GM18873 (cell line): ENCODE measurements around the gene RAD51B.

Source experiments
- ATAC-seq: cut with Tn5 transposase; IDR thresholded peaks from one replicate; pipeline ENCODE4 v1.9.1; 2021; ENCODE audit warnings: mild to moderate bottlenecking, moderate library complexity, moderate number of reproducible peaks; ENCODE audit not compliant: unreplicated experiment, low FRiP score

RAD51B gene

GRCh38 chr14:68050177-68050576, 230.6 kb downstream of the RAD51B start:
- ATAC-seq, result no peak

- no peak for ATAC-seq
Observed at GRCh38 chr14:68051146-68051545, 231.6 kb downstream of the RAD51B start.

- no peak for ATAC-seq
Observed at GRCh38 chr14:68060198-68060597, 240.6 kb downstream of the RAD51B start.

GRCh38 chr14:68062651-68063050, 243.1 kb downstream of the RAD51B start:
- no peak for ATAC-seq

GRCh38 chr14:68065322-68065721, 245.7 kb downstream of the RAD51B start:
- no peak for ATAC-seq

GRCh38 chr14:68074765-68075381, 255.3 kb downstream of the RAD51B start:
- no peak for ATAC-seq

GRCh38 chr14:68075382-68076029, 255.9 kb downstream of the RAD51B start:
- ATAC-seq, result no peak

GRCh38 chr14:68076451-68076850, 256.9 kb downstream of the RAD51B start:
- ATAC-seq, result no peak

- no peak for ATAC-seq
Observed at GRCh38 chr14:68079941-68080697, 260.5 kb downstream of the RAD51B start.

GRCh38 chr14:68081489-68081888, 261.9 kb downstream of the RAD51B start:
- no peak for ATAC-seq

- ATAC-seq, result no peak
Observed at GRCh38 chr14:68082698-68083291, 263.2 kb downstream of the RAD51B start.

GRCh38 chr14:68084256-68084655, 264.7 kb downstream of the RAD51B start:
- no peak for ATAC-seq

GRCh38 chr14:68085742-68086141, 266.2 kb downstream of the RAD51B start:
- no peak for ATAC-seq

- no peak for ATAC-seq
Observed at GRCh38 chr14:68088451-68088854, 268.9 kb downstream of the RAD51B start.

- ATAC-seq, result no peak
Observed at GRCh38 chr14:68089146-68089731, 269.7 kb downstream of the RAD51B start.

- ATAC-seq, result no peak
Observed at GRCh38 chr14:68094158-68094557, 274.6 kb downstream of the RAD51B start.

GRCh38 chr14:68094752-68095151, 275.2 kb downstream of the RAD51B start:
- no peak for ATAC-seq

GRCh38 chr14:68097727-68098126, 278.1 kb downstream of the RAD51B start:
- ATAC-seq, result no peak

GRCh38 chr14:68098834-68099233, 279.3 kb downstream of the RAD51B start:
- no peak for ATAC-seq

GRCh38 chr14:68099495-68100045, 280.0 kb downstream of the RAD51B start:
- no peak for ATAC-seq
